GM10266 (cell line): Measurements from ENCODE around the gene GNL1.
"Not testable (repeated sequence)": the region's sequence is repeated elsewhere in the genome, so short reads cannot be mapped to it uniquely, and the experiment has no call there.

Source experiments
- DNase-seq: peaks from one replicate; pipeline ENCODE4 v3.0.0; 2012; ENCODE audit errors: extremely low spot score
- TF ChIP-seq, protein P1 (sequence below): IDR thresholded peaks from 2 replicates; pipeline ENCODE4 v1.5.1; 2012; ENCODE audit warnings: mild to moderate bottlenecking, low read depth; ENCODE audit not compliant: control insufficient read depth, insufficient read depth; ENCODE audit errors: missing control alignments

The GNL1 gene

DNA sequence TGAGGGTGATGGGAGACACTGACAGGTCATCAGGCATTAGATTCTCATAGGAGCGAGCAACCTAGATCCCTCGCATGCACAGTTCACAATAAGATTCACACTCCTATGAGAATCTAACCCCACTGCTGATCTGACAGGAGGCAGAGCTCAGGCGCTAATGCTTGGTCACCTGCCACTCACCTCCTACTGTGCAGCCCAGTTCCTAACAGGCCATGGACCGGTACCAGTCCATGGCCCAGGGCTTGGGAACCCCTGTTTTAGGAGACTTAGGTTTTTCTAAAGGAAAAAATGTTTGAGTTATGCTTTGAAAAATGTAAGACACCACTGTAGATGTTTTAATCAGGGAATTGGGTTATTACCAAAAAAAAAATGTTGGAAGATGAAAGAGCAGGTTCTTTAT, 60.3 kb downstream of the GNL1 start:
- TF ChIP-seq, protein P1, sequence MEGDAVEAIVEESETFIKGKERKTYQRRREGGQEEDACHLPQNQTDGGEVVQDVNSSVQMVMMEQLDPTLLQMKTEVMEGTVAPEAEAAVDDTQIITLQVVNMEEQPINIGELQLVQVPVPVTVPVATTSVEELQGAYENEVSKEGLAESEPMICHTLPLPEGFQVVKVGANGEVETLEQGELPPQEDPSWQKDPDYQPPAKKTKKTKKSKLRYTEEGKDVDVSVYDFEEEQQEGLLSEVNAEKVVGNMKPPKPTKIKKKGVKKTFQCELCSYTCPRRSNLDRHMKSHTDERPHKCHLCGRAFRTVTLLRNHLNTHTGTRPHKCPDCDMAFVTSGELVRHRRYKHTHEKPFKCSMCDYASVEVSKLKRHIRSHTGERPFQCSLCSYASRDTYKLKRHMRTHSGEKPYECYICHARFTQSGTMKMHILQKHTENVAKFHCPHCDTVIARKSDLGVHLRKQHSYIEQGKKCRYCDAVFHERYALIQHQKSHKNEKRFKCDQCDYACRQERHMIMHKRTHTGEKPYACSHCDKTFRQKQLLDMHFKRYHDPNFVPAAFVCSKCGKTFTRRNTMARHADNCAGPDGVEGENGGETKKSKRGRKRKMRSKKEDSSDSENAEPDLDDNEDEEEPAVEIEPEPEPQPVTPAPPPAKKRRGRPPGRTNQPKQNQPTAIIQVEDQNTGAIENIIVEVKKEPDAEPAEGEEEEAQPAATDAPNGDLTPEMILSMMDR: no peak
- no peak for DNase-seq

GRCh38 chr6:30495060-30495459, 61.2 kb downstream of the GNL1 start:
- DNase-seq: not testable (repeated sequence)

- no peak for DNase-seq
Measured at GRCh38 chr6:30494291-30494861, 61.9 kb downstream of the GNL1 start.

GRCh38 chr6:30493643-30494250, 62.5 kb downstream of the GNL1 start:
- TF ChIP-seq, protein P1: peak; percentile 43
- DNase-seq: no peak

More at GRCh38 chr6:30494291-30494861, 61.9 kb downstream of the GNL1 start:
- TF ChIP-seq, protein P1: no peak

GRCh38 chr6:30491991-30492952, 64.0 kb downstream of the GNL1 start:
- no peak for DNase-seq
- TF ChIP-seq, protein P1: no peak
